Measurements from ENCODE around the gene SMIM41.

Gene SMIM41

GRCh38 chr12:52046859-52047258, 32.6 kb upstream of the SMIM41 start:
- no peak for TF ChIP-seq SPI1 (IDR thresholded peaks at IDR 0.05; ENCODE audit: borderline replicate concordance, low read depth)
- TF ChIP-seq, protein P1, sequence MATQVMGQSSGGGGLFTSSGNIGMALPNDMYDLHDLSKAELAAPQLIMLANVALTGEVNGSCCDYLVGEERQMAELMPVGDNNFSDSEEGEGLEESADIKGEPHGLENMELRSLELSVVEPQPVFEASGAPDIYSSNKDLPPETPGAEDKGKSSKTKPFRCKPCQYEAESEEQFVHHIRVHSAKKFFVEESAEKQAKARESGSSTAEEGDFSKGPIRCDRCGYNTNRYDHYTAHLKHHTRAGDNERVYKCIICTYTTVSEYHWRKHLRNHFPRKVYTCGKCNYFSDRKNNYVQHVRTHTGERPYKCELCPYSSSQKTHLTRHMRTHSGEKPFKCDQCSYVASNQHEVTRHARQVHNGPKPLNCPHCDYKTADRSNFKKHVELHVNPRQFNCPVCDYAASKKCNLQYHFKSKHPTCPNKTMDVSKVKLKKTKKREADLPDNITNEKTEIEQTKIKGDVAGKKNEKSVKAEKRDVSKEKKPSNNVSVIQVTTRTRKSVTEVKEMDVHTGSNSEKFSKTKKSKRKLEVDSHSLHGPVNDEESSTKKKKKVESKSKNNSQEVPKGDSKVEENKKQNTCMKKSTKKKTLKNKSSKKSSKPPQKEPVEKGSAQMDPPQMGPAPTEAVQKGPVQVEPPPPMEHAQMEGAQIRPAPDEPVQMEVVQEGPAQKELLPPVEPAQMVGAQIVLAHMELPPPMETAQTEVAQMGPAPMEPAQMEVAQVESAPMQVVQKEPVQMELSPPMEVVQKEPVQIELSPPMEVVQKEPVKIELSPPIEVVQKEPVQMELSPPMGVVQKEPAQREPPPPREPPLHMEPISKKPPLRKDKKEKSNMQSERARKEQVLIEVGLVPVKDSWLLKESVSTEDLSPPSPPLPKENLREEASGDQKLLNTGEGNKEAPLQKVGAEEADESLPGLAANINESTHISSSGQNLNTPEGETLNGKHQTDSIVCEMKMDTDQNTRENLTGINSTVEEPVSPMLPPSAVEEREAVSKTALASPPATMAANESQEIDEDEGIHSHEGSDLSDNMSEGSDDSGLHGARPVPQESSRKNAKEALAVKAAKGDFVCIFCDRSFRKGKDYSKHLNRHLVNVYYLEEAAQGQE (IDR thresholded peaks at IDR 0.05; ENCODE audit: insufficient replicate concordance, low read depth): no peak
- H3K4me3 ChIP-seq (replicated peaks; ENCODE audit: insufficient read depth, low read length): no peak overlapping the region
- no peak for DNase-seq (ENCODE audit: low read depth in 1 of 2, low spot score in 1 of 2)
- no peak overlapping the region for H3K27ac ChIP-seq (replicated peaks)
- peaks cover 8% of the 10 kb centered on the region for H3K27me3 ChIP-seq (ENCODE audit: insufficient read depth, poor library complexity, severe bottlenecking)

GRCh38 chr12:52049286-52049685, 30.2 kb upstream of the SMIM41 start:
- H3K27me3 ChIP-seq (ENCODE audit: insufficient read depth, poor library complexity, severe bottlenecking): peaks cover 8% of the 10 kb centered on the region
- no peak for DNase-seq (ENCODE audit: low read depth in 1 of 2, low spot score in 1 of 2)
- no peak overlapping the region for H3K4me3 ChIP-seq (replicated peaks; ENCODE audit: insufficient read depth, low read length)
- TF ChIP-seq, protein P2, sequence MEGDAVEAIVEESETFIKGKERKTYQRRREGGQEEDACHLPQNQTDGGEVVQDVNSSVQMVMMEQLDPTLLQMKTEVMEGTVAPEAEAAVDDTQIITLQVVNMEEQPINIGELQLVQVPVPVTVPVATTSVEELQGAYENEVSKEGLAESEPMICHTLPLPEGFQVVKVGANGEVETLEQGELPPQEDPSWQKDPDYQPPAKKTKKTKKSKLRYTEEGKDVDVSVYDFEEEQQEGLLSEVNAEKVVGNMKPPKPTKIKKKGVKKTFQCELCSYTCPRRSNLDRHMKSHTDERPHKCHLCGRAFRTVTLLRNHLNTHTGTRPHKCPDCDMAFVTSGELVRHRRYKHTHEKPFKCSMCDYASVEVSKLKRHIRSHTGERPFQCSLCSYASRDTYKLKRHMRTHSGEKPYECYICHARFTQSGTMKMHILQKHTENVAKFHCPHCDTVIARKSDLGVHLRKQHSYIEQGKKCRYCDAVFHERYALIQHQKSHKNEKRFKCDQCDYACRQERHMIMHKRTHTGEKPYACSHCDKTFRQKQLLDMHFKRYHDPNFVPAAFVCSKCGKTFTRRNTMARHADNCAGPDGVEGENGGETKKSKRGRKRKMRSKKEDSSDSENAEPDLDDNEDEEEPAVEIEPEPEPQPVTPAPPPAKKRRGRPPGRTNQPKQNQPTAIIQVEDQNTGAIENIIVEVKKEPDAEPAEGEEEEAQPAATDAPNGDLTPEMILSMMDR (IDR thresholded peaks at IDR 0.05; ENCODE audit: insufficient read depth, low read length): no peak
- no peak for TF ChIP-seq GABPA (IDR thresholded peaks at IDR 0.05; ENCODE audit: low read depth)
- TF ChIP-seq POLR2AphosphoS5 (IDR thresholded peaks at IDR 0.05; ENCODE audit: low read depth): no peak
- TF ChIP-seq, protein P1 (IDR thresholded peaks at IDR 0.05; ENCODE audit: insufficient replicate concordance, low read depth): no peak
- no peak for TF ChIP-seq SPI1 (IDR thresholded peaks at IDR 0.05; ENCODE audit: borderline replicate concordance, low read depth)
- no peak overlapping the region for H3K27ac ChIP-seq (replicated peaks)

- TF ChIP-seq SPI1 (IDR thresholded peaks at IDR 0.05; ENCODE audit: borderline replicate concordance, low read depth) (no peak), POLR2AphosphoS5 (IDR thresholded peaks at IDR 0.05; ENCODE audit: low read depth) (no peak), GABPA (IDR thresholded peaks at IDR 0.05; ENCODE audit: low read depth) (no peak)
- TF ChIP-seq, protein P1 (IDR thresholded peaks at IDR 0.05; ENCODE audit: insufficient replicate concordance, low read depth): no peak
- TF ChIP-seq, protein P2 (IDR thresholded peaks at IDR 0.05; ENCODE audit: insufficient read depth, low read length): no peak
- peaks cover 8% of the 10 kb centered on the region for H3K27me3 ChIP-seq (ENCODE audit: insufficient read depth, poor library complexity, severe bottlenecking)
- no peak overlapping the region for H3K4me3 ChIP-seq (replicated peaks; ENCODE audit: insufficient read depth, low read length)
- DNase-seq (ENCODE audit: low read depth in 1 of 2, low spot score in 1 of 2): no peak
- H3K27ac ChIP-seq (replicated peaks): no peak overlapping the region
Measured at GRCh38 chr12:52049688-52050087, 29.8 kb upstream of the SMIM41 start.

Measured in HL-60 (cell line).